GM19438 (cell line): Measurements from ENCODE around the gene SHC2.
"Not testable (repeated sequence)": the region's sequence is repeated elsewhere in the genome, so short reads cannot be mapped to it uniquely, and the experiment has no call there.

Experiments used
- ATAC-seq: cut with Tn5 transposase; IDR thresholded peaks from one replicate; pipeline ENCODE4 v1.9.1; 2021; ENCODE audit warnings: low read depth; ENCODE audit not compliant: unreplicated experiment

The SHC2 gene

DNA sequence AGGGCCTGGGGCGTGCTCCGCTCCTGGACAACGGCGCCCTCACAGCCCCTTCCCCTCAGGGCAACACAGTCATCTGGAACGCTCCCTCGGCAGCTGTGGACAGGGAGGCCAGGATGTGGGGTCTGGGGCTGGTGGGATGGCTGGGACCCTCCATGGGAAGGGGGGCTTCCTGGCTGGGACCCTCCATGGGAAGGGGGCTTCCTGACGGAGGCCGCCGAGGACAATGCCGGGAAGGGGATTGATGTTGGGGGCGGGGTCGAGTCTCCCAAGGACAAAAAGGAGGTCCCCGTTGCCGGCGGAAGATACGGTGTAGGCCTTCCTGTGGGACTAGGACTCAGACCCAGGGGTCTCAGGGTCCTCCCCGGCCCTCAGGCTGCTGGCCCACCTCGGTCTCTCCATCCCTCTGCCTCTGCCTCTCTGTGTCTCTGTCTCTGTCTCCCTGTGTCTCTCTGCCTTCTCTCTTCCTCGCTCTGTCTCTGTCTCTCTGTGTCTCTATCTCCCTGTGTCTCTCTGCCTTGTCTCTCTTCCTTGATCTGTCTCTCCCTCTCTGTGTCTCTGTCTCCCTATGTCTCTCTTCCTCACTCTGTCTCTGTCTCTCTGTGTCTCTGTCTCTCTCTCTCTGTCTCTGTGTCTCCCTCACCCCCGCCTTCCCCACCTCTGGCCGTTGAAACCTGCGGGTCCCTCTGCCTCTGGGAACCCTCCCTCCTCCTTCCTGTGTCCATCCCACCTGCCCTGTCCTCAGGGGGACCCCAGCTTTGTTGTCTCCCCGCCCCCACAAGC lies 32.7 kb upstream of the SHC2 start:
- no peak for ATAC-seq

DNA sequence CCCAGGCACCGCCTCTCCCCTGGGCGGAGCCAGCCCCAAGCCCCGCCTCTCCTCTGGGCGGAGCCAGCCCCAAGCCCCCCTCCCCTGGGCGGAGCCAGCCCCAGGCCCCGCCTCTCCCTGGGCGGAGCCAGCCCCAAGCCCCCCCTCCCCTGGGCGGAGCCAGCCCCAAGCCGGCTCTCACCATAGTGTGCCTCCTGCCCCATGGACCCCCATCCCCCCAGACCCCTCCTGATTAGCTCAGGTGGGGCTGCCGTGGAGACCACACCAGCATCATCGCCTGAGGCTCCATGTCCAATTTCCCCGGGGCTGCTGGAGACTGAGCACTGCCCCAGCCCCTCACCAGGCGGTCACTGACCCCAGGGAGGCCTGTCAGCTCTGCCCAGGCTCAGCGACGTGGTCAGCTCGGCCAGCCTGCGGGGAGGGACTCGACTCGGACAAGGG lies 31.3 kb upstream of the SHC2 start:
- no peak for ATAC-seq

GRCh38 chr19:491146-491741 lies 30.4 kb upstream of the SHC2 start:
- no peak for ATAC-seq

- ATAC-seq, result no peak
Observed at GRCh38 chr19:489418-490196, 28.8 kb upstream of the SHC2 start.

DNA sequence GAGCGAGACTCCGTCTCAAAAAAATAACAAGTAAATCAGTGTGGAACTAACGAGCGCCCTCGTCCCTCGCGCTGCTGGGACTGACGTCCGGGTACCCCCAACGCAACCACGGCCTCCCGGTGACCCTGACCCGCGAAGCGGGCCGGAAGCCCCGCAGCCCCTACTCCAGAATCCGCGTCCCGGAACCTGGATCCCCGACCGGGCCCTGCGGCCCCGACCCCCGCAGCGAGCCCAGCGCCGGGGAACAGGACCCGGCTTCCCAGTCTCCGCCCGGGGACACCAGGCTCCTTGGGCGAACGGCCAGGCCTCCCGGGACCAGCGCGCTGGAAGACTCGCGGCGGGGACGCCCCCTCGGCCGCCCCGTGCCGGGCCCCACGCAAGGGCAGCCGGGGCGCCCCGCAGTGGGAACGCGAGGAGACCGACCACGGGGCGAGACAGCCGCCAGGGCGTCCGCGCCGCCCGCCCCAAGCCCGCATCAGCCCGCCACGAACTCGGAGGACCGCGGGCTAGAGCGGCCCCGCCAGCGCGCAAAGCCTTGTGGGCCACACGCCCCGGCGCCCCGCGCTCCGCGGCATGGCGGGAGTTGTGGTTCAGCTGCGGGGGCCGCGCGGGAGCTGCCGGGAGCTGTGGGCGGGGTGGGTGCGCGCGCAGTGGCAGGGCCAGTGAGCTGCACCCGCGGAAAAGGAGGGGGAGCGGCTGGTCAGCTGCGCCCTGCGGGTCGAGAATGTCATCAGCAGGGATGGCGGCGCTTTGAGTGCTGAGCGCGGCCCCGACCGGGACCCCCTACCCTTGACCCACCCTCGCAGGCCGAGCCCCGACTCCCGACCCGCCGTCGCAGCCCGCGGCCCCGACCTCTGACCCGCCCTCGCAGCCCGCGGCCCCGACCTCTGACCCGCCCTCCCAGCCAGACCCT lies 27.9 kb upstream of the SHC2 start:
- ATAC-seq, result peak; percentile 71

DNA sequence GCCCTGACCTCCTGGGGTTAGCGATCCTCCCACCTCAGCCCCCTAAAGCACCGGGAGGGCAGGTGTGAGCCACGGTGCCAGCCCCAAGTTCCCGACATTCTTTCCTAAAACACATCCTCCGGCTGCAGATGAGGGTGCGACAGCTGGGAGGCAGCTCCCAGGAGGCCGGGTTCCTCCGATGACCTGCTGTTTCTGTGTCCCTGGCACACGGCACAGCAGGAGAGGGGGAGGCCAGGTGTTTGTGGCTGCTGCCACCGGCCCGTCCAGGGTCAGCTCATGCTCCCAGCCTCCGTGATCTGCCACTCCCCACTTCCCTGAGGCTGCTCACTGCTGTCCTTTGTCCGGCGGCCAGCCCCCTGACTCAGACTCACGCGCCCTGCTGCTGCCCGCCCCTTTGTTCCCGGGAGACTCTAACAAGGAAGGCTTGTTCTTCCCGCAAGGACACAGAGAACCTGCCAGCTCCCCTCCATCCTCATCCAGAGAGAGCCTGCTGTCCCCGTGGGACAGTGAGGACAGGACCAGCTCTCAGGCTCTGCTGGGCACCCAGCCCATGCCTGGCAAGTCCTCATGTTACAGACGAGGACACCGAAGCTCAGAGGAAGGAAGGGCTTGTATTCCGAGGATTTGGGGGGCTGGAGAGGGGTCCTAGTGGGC lies 24.9 kb upstream of the SHC2 start:
- no peak for ATAC-seq

DNA sequence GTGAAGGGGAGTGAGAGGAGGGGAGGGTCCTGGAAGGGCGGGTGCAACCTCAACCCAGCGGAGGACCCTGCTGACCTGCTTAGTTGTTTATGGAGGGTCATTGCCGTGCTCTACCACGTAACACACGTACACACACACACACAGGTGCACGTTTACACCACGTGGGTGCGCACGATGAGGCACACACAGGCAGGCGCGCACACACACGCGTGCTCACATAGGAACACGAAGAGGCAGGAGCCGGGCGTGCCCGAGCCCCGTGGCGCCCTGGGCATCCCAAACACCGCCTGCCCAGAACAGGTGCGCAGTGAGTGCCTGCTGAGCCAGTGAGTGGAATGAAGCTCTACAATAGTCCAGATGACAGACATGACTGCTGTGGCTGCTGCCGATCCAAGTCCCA lies 24.2 kb upstream of the SHC2 start:
- ATAC-seq, result no peak

GRCh38 chr19:484494-484893 lies 23.7 kb upstream of the SHC2 start:
- no peak for ATAC-seq

GRCh38 chr19:483332-484072 lies 22.7 kb upstream of the SHC2 start:
- no peak for ATAC-seq

DNA sequence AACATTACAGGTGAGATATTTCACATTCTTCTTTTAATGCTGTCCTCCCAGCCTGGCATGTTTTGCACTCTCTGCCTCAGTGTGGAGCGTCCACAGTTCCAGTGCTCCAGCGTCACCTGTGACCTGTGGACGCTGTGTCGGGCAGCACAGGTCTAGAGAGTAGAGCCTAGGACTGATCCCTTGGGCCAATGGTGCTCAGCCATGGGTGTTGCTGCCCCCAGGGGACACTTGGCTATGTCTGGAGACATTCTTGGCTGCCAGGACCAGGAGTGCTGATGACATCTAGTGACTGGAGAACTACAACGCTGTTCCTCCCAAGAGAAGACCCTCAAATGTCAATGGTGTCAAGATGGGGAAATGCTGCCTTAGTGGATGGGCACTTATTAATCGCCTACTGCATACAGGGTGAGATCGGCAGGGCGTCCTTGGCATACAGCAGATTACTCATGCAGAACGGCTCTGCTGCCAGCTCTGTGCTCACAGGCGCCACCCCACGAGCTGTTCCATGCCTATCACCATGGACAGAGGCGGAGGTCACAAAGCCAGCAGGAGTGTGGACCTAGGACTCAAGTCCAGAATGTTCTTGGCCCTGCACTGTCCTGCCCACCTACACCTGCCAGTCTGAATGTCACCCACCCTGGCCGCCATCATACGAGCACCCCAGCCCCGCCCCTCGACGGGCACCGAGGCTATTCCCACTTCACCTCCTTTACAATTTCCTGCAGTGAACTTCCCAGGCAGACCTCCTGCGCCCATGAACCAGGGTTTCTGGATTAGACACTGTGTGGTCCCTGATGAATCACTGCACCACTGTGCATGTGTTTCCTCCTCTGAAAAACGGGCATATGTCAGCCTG lies 21.6 kb upstream of the SHC2 start:
- no peak for ATAC-seq

GRCh38 chr19:481100-481499 lies 20.3 kb upstream of the SHC2 start:
- ATAC-seq, result not testable (repeated sequence)

GRCh38 chr19:480016-480855 lies 19.4 kb upstream of the SHC2 start:
- no peak for ATAC-seq

DNA sequence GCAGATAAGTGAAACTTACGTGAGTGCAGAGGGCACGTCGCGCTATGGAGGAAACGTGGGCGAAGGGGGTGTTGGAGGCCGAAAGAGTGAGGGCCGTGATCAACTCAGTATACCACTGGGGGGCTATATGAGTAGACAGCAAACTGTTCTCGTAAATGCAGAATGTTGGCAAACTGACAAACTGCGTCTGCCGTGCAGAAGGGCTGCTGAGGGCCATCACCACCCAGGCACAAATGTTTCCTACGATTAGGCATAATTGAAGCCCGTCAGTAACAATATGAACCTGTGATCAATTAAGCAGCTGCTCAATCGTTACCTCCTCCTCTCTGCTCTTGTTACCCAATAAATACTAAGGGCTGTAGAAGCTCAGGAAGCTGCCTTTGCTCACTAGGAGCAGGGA lies 18.1 kb upstream of the SHC2 start:
- ATAC-seq, result no peak

DNA sequence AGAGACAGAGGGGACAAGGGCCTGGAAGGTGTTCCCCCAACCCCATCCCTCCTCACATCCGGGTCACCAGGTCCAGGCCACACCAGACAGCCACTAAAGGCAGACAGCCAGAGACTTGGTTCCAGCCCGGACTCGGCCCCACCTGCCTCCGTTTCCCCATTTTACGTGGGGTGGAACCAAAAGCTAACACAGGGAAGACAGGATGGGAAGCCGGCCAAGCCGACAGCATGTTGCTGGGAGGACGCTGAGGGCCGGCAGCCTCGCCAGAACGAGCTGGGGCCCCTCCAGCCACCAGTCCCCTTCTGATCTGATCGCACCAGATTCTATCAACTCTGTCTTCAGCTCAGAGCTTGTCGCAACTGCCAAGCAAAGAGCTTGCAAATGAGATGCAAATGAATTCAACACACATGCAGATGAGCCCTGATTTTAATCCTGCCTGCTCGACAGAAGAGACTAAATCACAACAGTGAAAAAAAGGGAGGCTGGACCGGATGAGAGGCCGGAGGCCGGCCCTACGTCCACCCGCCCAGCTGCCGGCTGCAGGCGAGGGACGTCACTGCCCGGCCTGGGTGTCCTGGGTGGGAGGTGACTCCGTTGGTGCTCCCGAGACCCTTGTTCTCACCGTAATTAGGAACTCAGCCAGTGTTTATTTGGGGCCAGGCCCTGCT lies 17.5 kb upstream of the SHC2 start:
- ATAC-seq, result no peak

DNA sequence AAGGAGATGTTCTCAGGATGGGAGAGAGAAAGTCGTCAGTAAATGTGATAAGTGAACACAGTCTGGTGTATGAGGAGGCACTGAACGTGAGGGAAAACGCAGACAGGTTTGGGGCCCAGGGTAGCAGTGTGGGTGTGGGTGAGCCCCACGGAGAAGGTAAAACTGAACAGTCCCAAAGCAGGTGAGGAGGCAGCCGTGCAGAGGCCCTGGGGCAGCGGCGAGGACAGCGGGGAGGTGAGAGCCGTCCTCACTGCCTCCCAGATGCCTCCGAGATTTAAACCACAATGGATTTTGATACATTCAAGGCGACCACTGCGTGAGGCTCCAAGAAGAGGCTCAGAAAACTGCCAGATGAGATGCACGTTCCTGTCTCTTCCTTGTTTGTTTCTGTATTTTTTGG lies 14.5 kb upstream of the SHC2 start:
- no peak for ATAC-seq

GRCh38 chr19:474126-475078 lies 13.6 kb upstream of the SHC2 start:
- ATAC-seq, result no peak
